Trophoblast cell (in vitro differentiated cells and primary cell): Measurements from ENCODE around the gene HPSE2.
A peak's percentile ranks its signal among the peaks of the same experiment; 100 is the strongest.

Source experiments
- DNase-seq, 2 donors: peaks; one replicate each; pipeline ENCODE4 v3.0.0-alpha.2; 2016
- H2AFZ ChIP-seq: 2 replicates; pipeline ENCODE4 v1.6.1; 2013; ENCODE audit warnings: low read length, moderate library complexity, mild to moderate bottlenecking; ENCODE audit not compliant: insufficient read depth, poor library complexity
- H2AK5ac ChIP-seq: 2 replicates; pipeline ENCODE4 v1.6.1; 2013; ENCODE audit warnings: mild to moderate bottlenecking, low read length
- H2BK120ac ChIP-seq: 2 replicates; pipeline ENCODE4 v1.6.1; 2013; ENCODE audit warnings: low read length, mild to moderate bottlenecking, moderate library complexity; ENCODE audit not compliant: insufficient read depth, poor library complexity
- H2BK12ac ChIP-seq: 2 replicates; pipeline ENCODE4 v1.6.1; 2013; ENCODE audit warnings: mild to moderate bottlenecking, low read length, moderate library complexity
- H2BK5ac ChIP-seq: 2 replicates; pipeline ENCODE4 v1.6.1; 2013; ENCODE audit warnings: low read length, low read depth, moderate library complexity, mild to moderate bottlenecking; ENCODE audit not compliant: poor library complexity
- H3K14ac ChIP-seq: 2 replicates; pipeline ENCODE4 v1.6.1; 2013; ENCODE audit warnings: mild to moderate bottlenecking, low read length
- H3K18ac ChIP-seq: 2 replicates; pipeline ENCODE4 v1.6.1; 2013; ENCODE audit warnings: mild to moderate bottlenecking, low read length
- H3K23ac ChIP-seq: 2 replicates; pipeline ENCODE4 v1.6.1; 2013; ENCODE audit warnings: low read length
- H3K27ac ChIP-seq: 2 replicates; pipeline ENCODE4 v1.5.1; 2013; ENCODE audit warnings: low read depth, mild to moderate bottlenecking, inconsistent platforms, low read length, moderate library complexity
- H3K27me3 ChIP-seq: 2 replicates; pipeline ENCODE4 v1.6.1; 2013; ENCODE audit warnings: inconsistent platforms, mild to moderate bottlenecking, low read length, moderate library complexity; ENCODE audit not compliant: insufficient read depth
- H3K36me3 ChIP-seq, 2 experiments: 1 replicate in 1 of 2; 2 replicates in 1 of 2; pipeline ENCODE4 v1.6.1; 2013; ENCODE audit warnings: low read length in 2 of 2, mild to moderate bottlenecking in 2 of 2, moderate library complexity in 1 of 2; ENCODE audit not compliant: insufficient read depth in 2 of 2, control insufficient read depth in 1 of 2
- H3K4ac ChIP-seq: 2 replicates; pipeline ENCODE4 v1.6.1; 2013; ENCODE audit warnings: low read depth, mild to moderate bottlenecking, low read length, moderate library complexity
- H3K4me1 ChIP-seq, 2 experiments: 1 replicate in 1 of 2; 2 replicates in 1 of 2; pipeline ENCODE4 v1.6.1; 2013; ENCODE audit warnings: low read length in 2 of 2, mild to moderate bottlenecking in 2 of 2, moderate library complexity in 1 of 2; ENCODE audit not compliant: insufficient read depth in 2 of 2, control insufficient read depth in 1 of 2
- H3K4me2 ChIP-seq: 2 replicates; pipeline ENCODE4 v1.6.1; 2013; ENCODE audit warnings: inconsistent platforms, mild to moderate bottlenecking, low read length, moderate library complexity
- H3K4me3 ChIP-seq: 2 replicates; pipeline ENCODE4 v1.5.1; 2013; ENCODE audit warnings: mild to moderate bottlenecking, low read depth, low read length, inconsistent platforms
- H3K79me1 ChIP-seq: one replicate; pipeline ENCODE4 v1.6.1; 2013; ENCODE audit warnings: low read length
- H3K79me2 ChIP-seq: 2 replicates; pipeline ENCODE4 v1.6.1; 2013; ENCODE audit warnings: low read length, mild to moderate bottlenecking; ENCODE audit not compliant: control insufficient read depth, insufficient read depth, poor library complexity
- H3K9ac ChIP-seq: 2 replicates; pipeline ENCODE4 v1.6.1; 2013; ENCODE audit warnings: mild to moderate bottlenecking, low read length
- H3K9me3 ChIP-seq: 2 replicates; pipeline ENCODE4 v1.6.1; 2013; ENCODE audit warnings: low read depth, mild to moderate bottlenecking, control low read depth, inconsistent platforms, low read length; ENCODE audit not compliant: insufficient read depth
- H4K12ac ChIP-seq: 2 replicates; pipeline ENCODE4 v1.6.1; 2013; ENCODE audit warnings: low read depth, mild to moderate bottlenecking, low read length, moderate library complexity
- H4K8ac ChIP-seq: 2 replicates; pipeline ENCODE4 v1.6.1; 2013; ENCODE audit warnings: low read depth, mild to moderate bottlenecking, low read length, moderate library complexity
- H4K91ac ChIP-seq: one replicate; pipeline ENCODE4 v1.6.1; 2013; ENCODE audit warnings: low read depth, mild to moderate bottlenecking, low read length, moderate library complexity
- WGBS: extraction: QIAGEN DNeasy Blood & Tissue Kit; methylation state at CpG from one replicate; pipeline ENCODE4 v1.1.7; 2013; ENCODE audit warnings: missing lambda C conversion rate; ENCODE audit not compliant: insufficient read length, insufficient coverage; ENCODE audit errors: extremely low coverage; 5-methylcytosine and 5-hydroxymethylcytosine counted together

HPSE2 gene

DNA sequence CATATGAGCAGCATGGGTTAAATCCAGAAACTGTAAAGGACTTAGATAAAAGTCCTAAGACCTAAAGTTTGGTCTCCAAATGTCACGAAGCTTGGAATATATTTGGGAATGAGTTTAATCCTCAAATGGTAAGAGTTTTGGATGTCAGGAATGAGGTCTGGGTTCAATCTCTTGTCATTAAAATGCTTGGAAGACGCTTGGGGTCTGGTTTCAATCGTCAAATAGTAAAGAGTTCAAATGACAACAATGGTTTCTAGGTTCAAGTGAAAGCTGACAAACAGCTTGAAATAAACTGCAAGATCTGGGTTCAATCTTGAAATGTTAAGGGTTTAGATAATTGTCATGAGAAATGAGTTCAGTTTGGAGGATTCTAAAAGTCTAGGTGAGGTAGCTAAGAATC, 403.5 kb downstream of the HPSE2 start:
- Histone ChIP-seq H3K79me1 (no peaks in the 10 kb centered on the region), H3K4ac (no peak overlapping the region), H3K36me3 (no peaks in the 10 kb centered on the region), H2BK120ac (no peak overlapping the region), H3K27ac (peak overlapping the region; percentile 44), H3K4me2 (peak overlapping the region; percentile 32), H3K9ac (no peak overlapping the region), H2AK5ac (no peak overlapping the region), H3K18ac (no peak overlapping the region), H3K79me2 (no peaks in the 10 kb centered on the region), H3K9me3 (no peaks in the 10 kb centered on the region), H3K4me3 (no peak overlapping the region), H3K14ac (no peak overlapping the region), H3K27me3 (no peaks in the 10 kb centered on the region), H3K4me1 (peaks cover 0 to 3% of the 10 kb centered on the region in 2 experiments), H4K8ac (no peak overlapping the region), H2BK5ac (no peak overlapping the region), H2BK12ac (no peak overlapping the region), H3K23ac (no peak overlapping the region), H2AFZ (no peak overlapping the region), H4K12ac (no peak overlapping the region), H4K91ac (no peak overlapping the region)
- no CpG with 5 or more reads among the region's 3 CpGs for WGBS
- no peak for DNase-seq

GRCh38 chr10:98831391-98831790, 404.3 kb downstream of the HPSE2 start:
- H2BK120ac ChIP-seq, result no peak overlapping the region
- no peak overlapping the region for H2BK5ac ChIP-seq
- no peaks in the 10 kb centered on the region for H3K79me1 ChIP-seq
- H3K14ac ChIP-seq, result no peak overlapping the region
- H2BK12ac ChIP-seq, result no peak overlapping the region
- H3K27ac ChIP-seq, result no peak overlapping the region
- H3K9ac ChIP-seq, result no peak overlapping the region
- H2AK5ac ChIP-seq, result no peak overlapping the region
- no peaks in the 10 kb centered on the region for H3K79me2 ChIP-seq
- DNase-seq, result no peak
- H3K18ac ChIP-seq, result no peak overlapping the region
- no peaks in the 10 kb centered on the region for H3K9me3 ChIP-seq
- no peak overlapping the region for H3K23ac ChIP-seq
- H3K4me2 ChIP-seq, result no peak overlapping the region
- peaks cover 0 to 3% of the 10 kb centered on the region in 2 experiments for H3K4me1 ChIP-seq
- no peak overlapping the region for H4K8ac ChIP-seq
- no peaks in the 10 kb centered on the region for H3K27me3 ChIP-seq
- no peak overlapping the region for H3K4me3 ChIP-seq
- H4K12ac ChIP-seq, result no peak overlapping the region
- H3K36me3 ChIP-seq, result no peaks in the 10 kb centered on the region
- H4K91ac ChIP-seq, result no peak overlapping the region
- no peak overlapping the region for H3K4ac ChIP-seq
- no peak overlapping the region for H2AFZ ChIP-seq
- no CpG with 5 or more reads among the region's 1 CpG for WGBS

GRCh38 chr10:98825741-98826140, 409.9 kb downstream of the HPSE2 start:
- Histone ChIP-seq H3K4me1 (no peaks in the 10 kb centered on the region), H3K36me3 (no peaks in the 10 kb centered on the region), H2BK120ac (no peak overlapping the region), H3K9ac (no peak overlapping the region), H3K79me2 (no peaks in the 10 kb centered on the region), H2AFZ (no peak overlapping the region), H3K4me3 (no peak overlapping the region), H3K27me3 (no peaks in the 10 kb centered on the region), H3K23ac (no peak overlapping the region), H4K8ac (no peak overlapping the region), H3K18ac (no peak overlapping the region), H3K4ac (no peak overlapping the region), H2AK5ac (no peak overlapping the region), H3K9me3 (no peaks in the 10 kb centered on the region), H3K79me1 (no peaks in the 10 kb centered on the region), H2BK12ac (no peak overlapping the region), H3K27ac (no peak overlapping the region), H4K12ac (no peak overlapping the region), H3K14ac (no peak overlapping the region), H4K91ac (no peak overlapping the region), H3K4me2 (no peak overlapping the region), H2BK5ac (no peak overlapping the region)
- DNase-seq, result no peak

GRCh38 chr10:98817396-98817795, 418.3 kb downstream of the HPSE2 start:
- no peak overlapping the region for H4K91ac ChIP-seq
- H3K9ac ChIP-seq, result no peak overlapping the region
- no peak overlapping the region for H3K4ac ChIP-seq
- H3K23ac ChIP-seq, result no peak overlapping the region
- H3K9me3 ChIP-seq, result no peaks in the 10 kb centered on the region
- no peaks in the 10 kb centered on the region for H3K79me2 ChIP-seq
- H3K4me1 ChIP-seq, result no peaks in the 10 kb centered on the region
- no peak overlapping the region for H2AK5ac ChIP-seq
- no peak overlapping the region for H3K14ac ChIP-seq
- no peak overlapping the region for H3K4me3 ChIP-seq
- H3K36me3 ChIP-seq, result no peaks in the 10 kb centered on the region
- no peaks in the 10 kb centered on the region for H3K27me3 ChIP-seq
- no CpG with 5 or more reads among the region's 3 CpGs for WGBS
- no peak overlapping the region for H4K8ac ChIP-seq
- DNase-seq, result no peak
- H3K18ac ChIP-seq, result no peak overlapping the region
- H3K79me1 ChIP-seq, result no peaks in the 10 kb centered on the region
- H2BK5ac ChIP-seq, result no peak overlapping the region
- no peak overlapping the region for H4K12ac ChIP-seq
- no peak overlapping the region for H2AFZ ChIP-seq
- H3K4me2 ChIP-seq, result no peak overlapping the region
- no peak overlapping the region for H2BK120ac ChIP-seq
- no peak overlapping the region for H3K27ac ChIP-seq
- no peak overlapping the region for H2BK12ac ChIP-seq
